Measurements from ENCODE around the gene ZNF81. TPM values are rescaled to one million over a fixed set of nuclear protein-coding genes. Genes with fewer than 3 reads are reported as not detected.
"Not testable (repeated sequence)": the region's sequence is repeated elsewhere in the genome, so short reads cannot be mapped to it uniquely, and the experiment has no call there.

The ZNF81 gene
- total RNA-seq, 1 donor from 2014 or later = 5.3 TPM

DNA sequence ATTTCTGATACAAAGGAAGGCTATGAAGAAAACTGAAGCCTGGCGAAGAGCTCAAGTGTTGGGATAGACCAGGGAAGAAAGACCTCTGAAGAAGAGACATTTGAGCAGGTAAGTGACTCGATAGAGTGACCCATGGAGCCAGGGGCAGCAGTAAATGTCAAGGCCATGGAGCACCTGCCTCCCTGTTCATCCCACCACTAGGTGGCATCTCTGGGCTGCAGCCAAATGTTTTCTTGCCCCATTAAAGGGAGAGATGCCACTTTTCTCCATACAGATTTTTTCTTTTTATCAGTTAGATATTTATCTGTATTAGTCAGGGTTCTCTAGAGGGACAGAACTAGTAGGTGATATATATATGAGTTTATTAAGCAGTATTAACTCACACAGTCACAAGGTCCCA lies 4.9 kb upstream of the ZNF81 start:
- ATAC-seq (ENCODE audit: poor library complexity) = no peak
- DNase-seq = peak; percentile 38
- intact Hi-C loops (cut with DNase I) = loop anchor here (10.0 kb wide), 1 partner anchor 193 kb away; no protein-coding TSS in a partner anchor

DNA sequence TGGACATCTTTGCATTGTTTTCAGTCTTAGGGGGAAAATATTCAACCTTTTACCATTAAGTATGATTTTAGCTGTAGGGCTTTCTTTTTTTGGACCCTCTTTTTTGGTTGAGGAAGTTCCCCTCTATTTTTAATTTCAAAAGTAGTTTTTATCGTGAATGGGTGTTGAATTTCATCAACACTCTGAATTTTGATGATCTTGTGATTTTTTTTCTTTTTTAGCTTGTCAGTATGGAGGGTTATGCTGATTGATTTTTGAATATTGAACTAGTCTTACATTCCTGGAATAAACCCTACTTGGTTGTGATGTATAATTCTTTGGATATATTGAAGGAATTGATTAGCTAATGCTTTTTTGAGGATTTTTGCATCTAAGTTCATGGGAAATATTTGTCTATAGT lies 1.7 kb downstream of the ZNF81 start:
- intact Hi-C loops (cut with DNase I) = loop anchor here (10.0 kb wide), 1 partner anchor 186 kb away; no protein-coding TSS in a partner anchor
- DNase-seq = no peak

DNA sequence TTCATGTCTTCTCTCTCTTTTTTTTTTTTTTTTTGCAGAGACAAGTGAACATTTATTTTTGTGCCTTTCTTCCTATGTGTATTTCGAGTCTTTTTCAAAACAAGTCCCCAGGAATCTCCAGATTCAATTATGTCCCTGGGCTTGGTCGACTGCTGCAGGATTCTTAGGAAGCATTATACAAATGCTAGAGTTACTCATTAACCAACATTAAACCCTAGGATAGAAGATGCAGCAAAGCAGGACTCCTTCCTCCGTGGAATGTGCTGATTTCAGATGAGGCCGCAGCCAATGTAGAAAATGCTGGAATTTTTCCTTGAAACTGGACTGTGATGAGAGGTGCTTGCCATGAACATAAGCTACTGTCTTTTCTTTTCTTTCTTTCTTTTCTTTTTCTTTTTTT lies 3.4 kb downstream of the ZNF81 start:
- ATAC-seq (ENCODE audit: poor library complexity) (no peak), DNase-seq (no peak)
- intact Hi-C loops (cut with DNase I) = no loop called here

More for the DNA sequence above, 1.7 kb downstream of the ZNF81 start:
- no peak for ATAC-seq (ENCODE audit: poor library complexity)

DNA sequence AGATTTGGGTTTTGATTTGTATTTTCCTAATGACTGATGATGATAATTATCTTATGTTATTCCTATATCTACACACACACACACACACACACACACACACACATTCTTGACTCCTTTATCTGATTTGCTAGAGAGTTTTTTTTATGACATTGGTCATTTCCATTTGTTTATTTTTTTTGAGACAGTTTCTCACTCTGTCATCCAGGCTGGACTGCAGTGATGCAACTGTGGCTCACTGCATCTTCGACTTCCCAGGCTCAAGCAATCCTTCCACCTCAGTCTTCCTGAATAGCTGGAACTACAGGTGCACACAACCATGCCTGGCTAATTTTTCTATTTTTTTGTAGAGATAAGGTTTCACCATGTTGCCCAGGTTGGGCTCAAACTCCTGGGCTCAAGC lies 6.7 kb downstream of the ZNF81 start:
- intact Hi-C loops (cut with DNase I) = no loop called here
- DNase-seq (no peak), ATAC-seq (ENCODE audit: poor library complexity) (no peak)

DNA sequence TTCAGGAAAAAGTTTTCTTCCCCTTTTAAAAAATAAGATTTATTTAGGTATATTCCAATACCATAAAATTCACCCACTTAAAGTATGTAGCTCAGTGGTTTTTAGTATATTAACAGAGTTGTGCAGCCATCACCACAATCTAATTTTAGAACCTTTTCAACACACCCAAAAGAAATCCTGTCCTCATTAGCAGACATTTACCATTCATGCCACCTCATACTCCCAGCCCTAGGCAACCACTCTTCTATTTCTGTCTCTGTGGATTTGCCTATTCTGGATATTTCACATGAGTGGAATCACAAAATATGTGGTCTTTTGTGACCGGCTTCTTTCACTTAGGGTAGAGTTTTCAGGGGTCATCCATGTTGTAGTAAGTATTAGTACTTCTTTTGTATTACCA lies 7.4 kb downstream of the ZNF81 start:
- intact Hi-C loops (cut with DNase I) = no loop called here
- no peak for DNase-seq
- no peak for ATAC-seq (ENCODE audit: poor library complexity)

DNA sequence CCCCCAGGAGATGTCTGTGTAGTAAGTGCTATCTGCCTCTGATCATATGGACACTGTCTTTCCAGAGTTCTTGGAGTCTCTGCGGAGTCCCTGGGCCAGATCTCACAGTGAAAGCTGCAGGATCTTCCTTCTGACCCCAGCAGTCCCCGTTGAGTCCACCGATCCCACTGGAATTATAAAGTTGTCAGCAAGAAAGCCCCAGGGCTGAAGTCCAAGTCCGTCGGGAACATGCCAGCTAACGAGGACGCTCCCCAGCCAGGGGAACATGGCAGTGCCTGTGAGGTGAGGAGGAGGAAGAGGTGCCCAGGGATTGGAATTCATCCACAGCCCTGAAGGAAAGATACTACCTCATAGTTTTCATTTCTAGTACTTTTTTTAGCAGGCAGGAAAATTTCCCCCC lies 9.3 kb downstream of the ZNF81 start:
- DNase-seq (peak; percentile 45), ATAC-seq (ENCODE audit: poor library complexity) (peak; percentile 55)
- intact Hi-C loops (cut with DNase I) = no loop called here

DNA sequence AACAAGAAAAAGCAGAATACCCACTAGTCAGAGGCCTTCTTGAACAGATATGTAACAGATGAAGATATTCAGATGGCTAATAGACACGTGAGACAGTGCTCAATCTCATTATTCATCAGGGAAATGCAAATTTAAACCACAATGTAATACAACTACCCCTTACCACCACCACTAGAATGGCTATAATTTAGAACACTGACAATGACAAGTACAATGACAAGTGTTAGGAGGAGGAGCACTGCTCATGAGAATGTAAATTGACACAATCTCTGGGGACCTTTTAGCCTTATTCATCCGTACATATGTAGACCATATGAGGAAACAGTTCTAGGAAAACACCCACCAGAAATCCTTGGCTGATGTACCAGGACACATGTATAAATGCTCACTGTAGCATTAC lies 13.1 kb downstream of the ZNF81 start:
- ATAC-seq (ENCODE audit: poor library complexity) (no peak), DNase-seq (no peak)
- intact Hi-C loops (cut with DNase I) = no loop called here

DNA sequence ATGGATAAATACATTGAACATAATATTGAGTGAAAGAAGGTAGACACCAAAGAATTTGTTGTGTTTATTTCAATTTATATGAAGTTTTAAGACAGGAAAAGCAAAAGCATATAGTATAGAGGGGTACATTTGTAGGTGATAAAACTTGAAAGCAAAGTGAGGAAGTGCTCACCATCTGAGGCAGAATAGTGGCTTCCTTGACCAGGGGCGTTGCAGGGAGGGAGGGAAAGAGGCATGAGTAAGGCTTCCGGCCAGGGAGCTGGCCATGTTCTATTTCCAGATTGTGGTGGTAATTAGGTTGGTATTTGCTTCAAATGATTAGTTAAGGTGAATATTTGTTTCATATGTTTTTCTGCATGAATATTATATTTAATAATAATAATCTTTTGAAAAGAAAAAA lies 13.7 kb downstream of the ZNF81 start:
- intact Hi-C loops (cut with DNase I); DNase-seq; ATAC-seq (ENCODE audit: poor library complexity): not testable (repeated sequence)

DNA sequence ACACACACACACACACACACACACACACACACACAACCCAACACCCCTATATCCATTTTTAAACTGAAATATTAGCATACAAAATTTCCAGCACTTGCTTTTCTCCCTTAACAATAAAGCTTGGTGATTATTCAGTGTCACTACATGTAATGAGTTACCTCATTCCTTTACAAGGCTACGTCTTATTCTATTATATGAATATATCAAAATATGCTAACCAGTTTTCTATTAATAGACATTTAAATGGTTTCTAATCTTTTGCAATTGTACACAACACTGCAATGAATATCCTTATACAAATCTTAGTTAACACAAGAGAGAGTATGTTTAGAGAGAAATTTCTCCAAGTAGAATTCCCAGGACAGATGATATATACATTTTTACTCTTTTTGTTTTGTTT lies 14.2 kb downstream of the ZNF81 start:
- DNase-seq (no peak), ATAC-seq (ENCODE audit: poor library complexity) (no peak)
- intact Hi-C loops (cut with DNase I) = no loop called here

DNA sequence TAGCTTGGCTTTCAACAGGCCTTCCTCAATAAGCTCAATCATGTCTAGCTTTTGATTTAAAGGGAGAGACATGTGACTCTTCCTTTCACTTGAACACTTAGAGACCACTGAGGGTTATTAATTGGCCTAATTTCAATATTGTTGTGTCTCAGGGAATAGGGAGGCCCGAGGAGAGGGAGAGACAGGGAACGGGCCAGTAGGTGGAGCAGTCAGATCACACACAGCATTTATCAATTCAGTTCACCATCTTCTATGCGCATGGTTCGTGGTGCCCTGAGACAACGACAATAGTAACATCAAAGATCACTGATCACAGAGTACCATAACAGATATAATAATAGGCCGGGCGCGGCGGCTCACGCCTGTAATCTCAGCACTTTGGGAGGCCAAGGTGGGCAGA lies 17.8 kb downstream of the ZNF81 start:
- ATAC-seq (ENCODE audit: poor library complexity) (no peak), DNase-seq (peak; percentile 41)
- intact Hi-C loops (cut with DNase I) = no loop called here

DNA sequence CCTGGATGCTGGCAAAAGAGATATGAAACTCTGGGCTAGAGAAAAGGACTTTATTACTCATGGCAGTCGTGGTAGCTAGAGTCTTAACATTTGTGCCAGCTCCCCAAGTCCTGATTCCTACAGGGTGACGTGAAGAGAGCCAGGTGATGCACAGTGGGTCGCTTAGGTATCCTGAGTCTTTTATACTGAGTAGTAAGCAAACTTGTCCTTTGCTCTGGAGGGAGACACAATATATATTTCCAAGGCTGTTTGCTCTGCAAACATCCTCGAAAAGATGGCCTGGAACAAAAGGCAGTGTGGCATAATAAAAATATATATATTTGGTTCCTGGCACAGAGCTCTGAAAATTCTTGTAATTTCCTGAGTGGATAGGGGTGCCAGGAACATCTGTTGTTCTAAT lies 23.0 kb downstream of the ZNF81 start:
- DNase-seq (no peak), ATAC-seq (ENCODE audit: poor library complexity) (no peak)
- intact Hi-C loops (cut with DNase I) = no loop called here

DNA sequence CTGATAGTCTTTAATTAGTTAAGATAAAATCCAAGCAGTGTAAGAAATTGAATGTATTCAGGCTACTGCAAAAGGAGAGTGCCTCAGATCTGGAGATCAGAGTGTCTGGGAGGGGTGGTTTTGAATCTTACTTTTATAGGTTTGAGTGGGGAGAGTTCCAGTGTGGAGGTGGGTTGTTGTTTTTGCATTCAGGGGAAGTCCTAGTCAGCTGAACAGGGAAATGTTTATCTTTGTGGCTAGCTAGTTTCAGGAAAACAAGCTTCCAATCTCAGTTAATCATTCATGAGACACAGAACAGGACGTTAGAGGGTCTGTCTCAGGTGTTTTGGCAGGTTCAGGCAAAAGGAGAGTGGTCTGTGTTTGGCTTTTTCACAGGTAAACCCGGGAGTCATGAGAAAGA lies 26.0 kb downstream of the ZNF81 start:
- ATAC-seq (ENCODE audit: poor library complexity) (no peak), DNase-seq (no peak)
- intact Hi-C loops (cut with DNase I) = no loop called here

DNA sequence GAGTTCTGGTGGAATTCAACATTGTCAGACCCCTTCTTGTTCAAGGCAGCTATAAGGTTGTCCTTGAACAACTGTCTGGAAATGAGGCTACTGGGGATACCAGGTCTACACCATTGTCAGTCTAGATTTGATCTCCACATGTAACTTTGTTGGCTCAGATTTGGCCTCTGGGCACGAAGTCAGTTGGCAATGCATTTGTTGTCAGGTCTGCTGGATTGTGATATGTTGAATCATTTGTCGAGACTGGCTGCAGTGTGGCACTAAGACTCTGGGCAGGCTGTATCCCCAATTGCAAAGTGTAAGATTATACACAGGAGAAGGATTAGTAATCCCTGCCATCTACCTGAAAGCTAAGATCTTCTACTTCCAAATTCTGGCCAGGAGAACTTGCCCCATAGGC lies 26.5 kb downstream of the ZNF81 start:
- DNase-seq = no peak
- no peak for ATAC-seq (ENCODE audit: poor library complexity)
- intact Hi-C loops (cut with DNase I) = no loop called here

DNA sequence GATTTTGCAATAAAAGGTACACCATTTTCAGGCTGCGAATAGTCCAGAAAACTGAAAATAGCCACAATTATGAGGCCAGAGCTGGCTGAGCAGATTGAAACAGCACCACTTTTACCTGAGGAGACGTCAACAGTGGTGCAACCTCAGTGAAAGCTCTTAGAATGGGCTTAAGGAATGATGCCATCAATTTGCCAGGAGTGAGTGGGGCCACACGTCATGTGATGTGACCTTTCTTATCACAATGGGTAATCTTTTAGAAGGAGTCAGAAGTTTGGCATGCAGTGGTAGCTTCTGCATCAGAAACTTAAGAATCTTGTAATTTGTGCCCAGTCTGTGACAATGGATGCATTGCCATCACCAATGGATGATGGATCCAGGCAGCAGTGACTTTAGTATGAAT lies 27.6 kb downstream of the ZNF81 start:
- no peak for ATAC-seq (ENCODE audit: poor library complexity)
- intact Hi-C loops (cut with DNase I) = no loop called here
- no peak for DNase-seq

DNA sequence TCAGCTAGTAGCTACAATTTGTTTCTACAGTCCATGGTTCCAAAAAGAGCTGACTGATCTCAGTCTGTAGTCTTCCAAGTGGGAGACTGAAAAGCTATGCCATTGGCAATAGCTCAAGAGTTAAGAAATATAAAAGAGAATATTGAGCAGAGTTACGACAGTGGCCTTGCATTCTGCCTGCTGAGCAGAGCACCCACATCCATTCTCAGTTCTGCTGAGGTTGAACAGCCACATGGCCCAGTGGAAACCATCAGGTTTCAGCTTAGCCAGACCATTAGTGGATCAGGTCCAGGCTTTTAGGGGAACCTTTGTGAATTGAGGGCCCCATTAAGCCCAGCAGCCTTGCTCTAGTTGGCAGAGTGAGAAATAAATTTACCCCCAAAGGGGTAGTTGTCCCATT lies 28.1 kb downstream of the ZNF81 start:
- DNase-seq = no peak
- no peak for ATAC-seq (ENCODE audit: poor library complexity)
- intact Hi-C loops (cut with DNase I) = no loop called here

DNA sequence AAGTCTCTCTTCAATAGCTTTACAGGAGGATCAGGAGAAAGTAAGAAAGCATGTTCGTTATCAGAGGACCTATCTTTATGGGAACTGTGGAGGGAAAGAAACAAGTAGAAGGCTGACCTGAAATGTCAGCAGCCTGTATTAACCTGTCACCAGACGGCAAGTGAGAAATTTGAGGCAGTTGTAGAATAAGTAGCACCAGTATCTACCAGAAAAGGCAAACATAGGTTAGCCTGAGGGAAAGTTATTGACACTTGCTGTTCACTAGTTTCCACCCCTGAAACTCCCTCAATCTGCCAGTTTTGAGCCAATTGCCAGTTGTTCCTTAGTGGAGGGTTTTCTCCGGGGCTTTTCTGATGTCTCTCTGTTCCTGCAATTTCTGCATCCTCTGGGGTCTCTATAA lies 36.4 kb downstream of the ZNF81 start:
- no peak for ATAC-seq (ENCODE audit: poor library complexity)
- intact Hi-C loops (cut with DNase I) = no loop called here
- no peak for DNase-seq

DNA sequence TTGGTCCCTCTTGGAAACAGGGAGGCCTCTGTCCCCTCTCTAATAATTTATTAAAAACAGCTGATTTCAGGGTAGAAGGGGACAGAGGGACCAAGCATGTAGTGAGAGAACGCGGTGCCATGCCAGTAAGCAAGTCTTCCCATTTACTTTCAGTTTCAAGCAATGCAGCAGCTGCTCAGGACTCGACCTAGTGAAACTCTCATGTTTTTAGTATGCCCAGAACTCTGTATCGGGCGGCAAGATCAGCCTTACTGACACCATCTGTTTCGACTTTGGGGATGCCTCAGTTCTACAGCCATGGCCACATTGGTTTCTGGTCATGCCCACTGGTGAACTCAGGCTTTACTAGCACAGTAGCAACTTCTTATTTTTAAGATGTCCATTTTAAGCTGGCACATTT lies 40.6 kb downstream of the ZNF81 start:
- intact Hi-C loops (cut with DNase I) = no loop called here
- ATAC-seq (ENCODE audit: poor library complexity) (no peak), DNase-seq (no peak)

DNA sequence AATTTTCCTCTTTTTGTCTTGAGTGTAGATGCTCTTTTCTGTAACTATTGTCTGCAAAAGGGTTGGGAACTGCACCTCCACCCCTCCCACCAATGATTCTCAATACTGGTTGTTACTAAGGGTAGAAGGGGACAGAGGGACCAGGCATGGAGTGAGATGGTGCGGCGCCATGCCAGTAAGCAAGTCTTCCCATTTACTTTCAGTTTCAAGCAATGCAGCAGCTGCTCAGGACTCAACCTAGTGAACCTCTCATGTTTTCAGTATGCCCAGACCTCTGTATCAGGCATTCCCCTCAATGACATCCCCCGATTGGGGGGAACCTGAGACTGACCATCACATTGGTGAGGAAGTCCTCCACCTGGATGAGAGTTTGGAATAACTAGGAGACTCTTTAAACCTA lies 41.5 kb downstream of the ZNF81 start:
- ATAC-seq (ENCODE audit: poor library complexity) (no peak), DNase-seq (no peak)
- intact Hi-C loops (cut with DNase I) = no loop called here

DNA sequence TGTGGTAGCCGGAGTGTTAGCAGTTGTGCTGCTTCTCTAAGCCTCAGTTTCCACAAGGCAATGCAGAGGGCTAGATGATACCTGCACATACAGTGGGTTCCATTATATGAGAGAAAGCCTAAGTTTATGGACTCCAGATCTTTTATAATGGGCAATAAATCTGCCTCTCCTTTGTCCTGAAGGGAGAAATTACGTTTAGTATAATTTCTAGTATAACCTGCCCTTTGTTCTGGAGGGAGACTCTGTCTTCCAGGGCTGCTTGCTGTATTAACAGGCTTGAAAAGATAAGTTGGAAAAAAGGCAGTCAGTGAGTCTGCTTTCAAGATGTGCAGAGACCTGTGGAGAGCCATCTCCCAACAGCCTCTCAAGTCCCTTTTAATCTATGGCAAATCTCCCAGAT lies 42.8 kb downstream of the ZNF81 start:
- intact Hi-C loops (cut with DNase I) = no loop called here
- ATAC-seq (ENCODE audit: poor library complexity) (no peak), DNase-seq (no peak)

DNA sequence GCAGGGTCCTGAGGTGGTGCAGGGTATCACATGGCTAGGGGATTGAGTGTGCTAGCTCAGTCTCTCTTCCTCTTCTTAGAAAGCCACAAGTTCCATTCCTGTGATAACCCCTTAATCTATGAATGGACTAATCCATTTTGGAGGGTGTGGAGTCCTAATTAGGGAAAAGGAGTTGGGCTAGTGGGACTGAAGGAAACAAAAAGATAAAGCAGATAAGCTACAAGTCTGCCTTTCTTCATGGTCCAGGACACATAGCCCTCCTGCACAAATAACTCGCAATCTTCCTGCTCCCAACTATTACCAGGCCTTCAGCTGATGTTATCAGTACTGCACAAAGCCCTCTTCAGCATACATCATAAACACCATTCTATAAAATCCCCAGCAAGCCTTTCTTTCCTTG lies 44.2 kb downstream of the ZNF81 start:
- no peak for DNase-seq
- intact Hi-C loops (cut with DNase I) = no loop called here
- no peak for ATAC-seq (ENCODE audit: poor library complexity)

DNA sequence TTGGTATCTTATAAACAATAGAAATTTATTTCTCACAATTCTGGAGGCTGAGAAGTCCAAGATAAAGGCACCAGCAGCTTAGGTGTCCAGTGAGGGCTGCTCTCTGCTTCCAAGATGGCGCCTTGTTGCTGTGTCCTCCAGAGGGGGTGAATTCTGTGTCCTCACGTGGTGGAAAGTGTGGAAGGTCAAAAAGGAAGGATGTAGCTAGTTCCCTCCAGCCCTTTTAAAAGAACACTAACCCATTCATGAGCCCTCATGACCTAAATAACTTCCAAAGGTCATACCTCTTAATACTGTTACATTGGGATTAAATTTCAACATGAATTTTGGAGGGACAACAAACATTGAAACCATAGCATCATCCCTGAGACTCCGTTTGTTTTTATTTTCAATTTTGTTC lies 48.8 kb downstream of the ZNF81 start:
- ATAC-seq (ENCODE audit: poor library complexity) (no peak), DNase-seq (no peak)
- intact Hi-C loops (cut with DNase I) = no loop called here

DNA sequence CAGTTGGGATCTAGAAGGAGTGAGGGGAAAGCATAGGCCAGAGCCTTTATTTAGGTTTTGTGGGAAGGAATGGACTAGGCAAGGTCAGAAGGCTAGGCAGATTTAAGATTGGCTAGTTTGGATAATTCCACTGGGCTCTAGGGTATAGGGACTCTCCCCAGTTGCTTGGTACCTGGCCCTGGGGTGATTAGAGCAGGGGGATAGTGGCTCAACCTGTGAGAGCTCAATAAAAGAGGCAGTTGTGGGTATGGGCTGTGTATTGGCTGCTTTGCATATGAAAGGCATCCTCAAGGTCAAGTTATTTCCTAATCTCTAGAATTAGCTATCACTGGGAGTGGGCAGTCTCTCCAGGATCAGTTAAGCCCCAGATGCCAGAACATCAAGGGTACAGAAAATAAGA lies 61.3 kb downstream of the ZNF81 start:
- intact Hi-C loops (cut with DNase I) = no loop called here
- ATAC-seq (ENCODE audit: poor library complexity) = no peak
- DNase-seq = no peak

Measured in Right ventricle myocardium superior (tissue), 1 donor.